Activated CD4-positive, alpha-beta T cell treated with anti-CD3 and anti-CD28 coated beads, Interleukin-2, amount 50 U/mL, for 48 hours (primary cell): ENCODE data around the gene RAN.
"Not testable (repeated sequence)": the region's sequence is repeated elsewhere in the genome, so short reads cannot be mapped to it uniquely, and the experiment has no call there.

ENCODE experiments used
- DNase-seq, 2 experiments: peaks; one replicate each; pipeline ENCODE4 v3.0.0-alpha.2; 2020

RAN gene

GRCh38 chr12:130878193-130879185 is 6.6 kb downstream of the RAN start:
- DNase-seq: peak in 1 of 2 experiments; percentile 14

GRCh38 chr12:130879212-130879686 is 7.4 kb downstream of the RAN start:
- no peak for DNase-seq

- no peak for DNase-seq
Measured at GRCh38 chr12:130879781-130880389, 8.0 kb downstream of the RAN start.

- peak in 1 of 2 experiments; percentile 13 for DNase-seq
Measured at GRCh38 chr12:130880411-130880885, 8.6 kb downstream of the RAN start.

- DNase-seq: no peak
Measured at GRCh38 chr12:130881046-130881445, 9.2 kb downstream of the RAN start.

- no peak for DNase-seq
Measured at GRCh38 chr12:130881548-130881947, 9.7 kb downstream of the RAN start.

GRCh38 chr12:130887190-130887589 is 15.3 kb downstream of the RAN start:
- not testable (repeated sequence) for DNase-seq

GRCh38 chr12:130904064-130904463 is 32.2 kb downstream of the RAN start:
- DNase-seq: no peak

GRCh38 chr12:130904936-130905455 is 33.1 kb downstream of the RAN start:
- not testable (repeated sequence) for DNase-seq

- no peak for DNase-seq
Measured at GRCh38 chr12:130909111-130909510, 37.2 kb downstream of the RAN start.

- DNase-seq: no peak
Measured at GRCh38 chr12:130911193-130911592, 39.3 kb downstream of the RAN start.

- no peak for DNase-seq
Measured at GRCh38 chr12:130911933-130912332, 40.1 kb downstream of the RAN start.

GRCh38 chr12:130916241-130916911 is 44.5 kb downstream of the RAN start:
- peak; percentile 9 to 25 for DNase-seq

GRCh38 chr12:130917607-130918006 is 45.7 kb downstream of the RAN start:
- DNase-seq: no peak

- no peak for DNase-seq
Measured at GRCh38 chr12:130919086-130919485, 47.2 kb downstream of the RAN start.

- DNase-seq: no peak
Measured at GRCh38 chr12:130920119-130920703, 48.3 kb downstream of the RAN start.

- DNase-seq: no peak
Measured at GRCh38 chr12:130920723-130921381, 49.0 kb downstream of the RAN start.

- no peak for DNase-seq
Measured at GRCh38 chr12:130922511-130922953, 50.7 kb downstream of the RAN start.

GRCh38 chr12:130924966-130925665 is 53.2 kb downstream of the RAN start:
- DNase-seq: no peak

GRCh38 chr12:130925666-130926015 is 53.8 kb downstream of the RAN start:
- no peak for DNase-seq
